HG02642 (cell line): ENCODE measurements around the gene HSPA1B.
A peak's percentile ranks its signal among the peaks of the same experiment; 100 is the strongest.
"Not testable (repeated sequence)": the region's sequence is repeated elsewhere in the genome, so short reads cannot be mapped to it uniquely, and the experiment has no call there.

Source experiments
- ATAC-seq: cut with Tn5 transposase; IDR thresholded peaks from one replicate; pipeline ENCODE4 v1.9.1; 2021; ENCODE audit warnings: mild to moderate bottlenecking; ENCODE audit not compliant: unreplicated experiment, poor library complexity

The HSPA1B gene

GRCh38 chr6:31823592-31824196 is 3.8 kb upstream of the HSPA1B start:
- not testable (repeated sequence) for ATAC-seq

GRCh38 chr6:31825553-31825952 is 2.0 kb upstream of the HSPA1B start:
- no peak for ATAC-seq

- ATAC-seq, result no peak
These were observed 699 bp upstream of the HSPA1B start for GRCh38 chr6:31826793-31827285.

- no peak for ATAC-seq
These were observed 2.2 kb downstream of the HSPA1B start for GRCh38 chr6:31829633-31830283.

- ATAC-seq, result no peak
These were observed 3.4 kb downstream of the HSPA1B start for GRCh38 chr6:31830886-31831335.

GRCh38 chr6:31831350-31832215 is 4.0 kb downstream of the HSPA1B start:
- ATAC-seq, result no peak

- ATAC-seq, result peak; percentile 43
These were observed 7.1 kb downstream of the HSPA1B start for GRCh38 chr6:31834367-31835250.

GRCh38 chr6:31836047-31836473 is 8.5 kb downstream of the HSPA1B start:
- no peak for ATAC-seq

- ATAC-seq, result no peak
These were observed 9.2 kb downstream of the HSPA1B start for GRCh38 chr6:31836474-31837368.

GRCh38 chr6:31837369-31838113 is 10.0 kb downstream of the HSPA1B start:
- no peak for ATAC-seq

- not testable (repeated sequence) for ATAC-seq
These were observed 10.6 kb downstream of the HSPA1B start for GRCh38 chr6:31838114-31838553.

GRCh38 chr6:31838968-31839367 is 11.4 kb downstream of the HSPA1B start:
- ATAC-seq, result no peak

GRCh38 chr6:31839779-31840126 is 12.2 kb downstream of the HSPA1B start:
- ATAC-seq, result not testable (repeated sequence)

- no peak for ATAC-seq
These were observed 14.5 kb downstream of the HSPA1B start for GRCh38 chr6:31842053-31842452.

GRCh38 chr6:31844507-31844906 is 17.0 kb downstream of the HSPA1B start:
- no peak for ATAC-seq

GRCh38 chr6:31847276-31847978 is 19.9 kb downstream of the HSPA1B start:
- ATAC-seq, result no peak

GRCh38 chr6:31850765-31851484 is 23.4 kb downstream of the HSPA1B start:
- no peak for ATAC-seq
